Ramos (cell line): ENCODE measurements around the gene MIPOL1.

Source experiments
- in situ Hi-C: fragments of 300-500 bp; cut with MboI; formaldehyde crosslinking; loops from one replicate; pipeline ENCODE4 v1.14.3; 2022; ENCODE audit warnings: low sequenced_read_pairs; ENCODE audit not compliant: unreplicated experiment

MIPOL1 gene

GRCh38 chr14:37225668-37226067 is 27.9 kb downstream of the MIPOL1 start:
- in situ Hi-C loops, result loop anchor here (25.0 kb wide), 1 partner anchor 637 kb away; no protein-coding TSS in a partner anchor

DNA sequence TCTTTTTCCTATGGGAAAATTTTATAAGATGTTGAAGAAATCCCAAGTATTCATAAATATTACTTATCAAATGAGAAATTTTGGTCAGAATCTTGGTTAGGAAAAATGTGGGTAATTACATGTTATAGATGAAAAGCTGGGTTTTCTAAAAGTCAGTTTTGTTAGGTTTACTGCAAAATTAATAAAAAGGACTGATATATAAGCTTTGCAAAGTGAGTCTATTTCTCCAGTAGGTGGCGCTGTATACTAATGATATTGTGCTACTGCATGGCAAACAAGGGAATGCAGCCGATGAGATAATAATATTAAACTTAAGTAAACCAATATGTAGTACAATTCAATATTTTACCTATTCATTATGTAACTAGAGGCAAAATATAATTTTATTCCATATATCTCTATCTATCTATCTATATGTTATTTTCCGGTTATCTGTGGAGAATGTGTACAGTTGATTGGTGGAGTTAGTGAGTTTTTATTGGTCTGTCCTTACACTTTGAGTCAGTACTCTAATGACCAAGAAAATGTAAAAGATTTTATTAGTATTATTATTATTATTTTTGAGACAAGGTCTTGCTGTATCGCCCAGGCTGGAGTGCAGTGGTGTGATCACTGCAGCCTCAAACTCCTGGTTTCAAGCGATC is 32.9 kb downstream of the MIPOL1 start:
- in situ Hi-C loops, result loop anchor here (10.0 to 25.0 kb wide), 2 partner anchors 354 to 632 kb away; no protein-coding TSS in a partner anchor

DNA sequence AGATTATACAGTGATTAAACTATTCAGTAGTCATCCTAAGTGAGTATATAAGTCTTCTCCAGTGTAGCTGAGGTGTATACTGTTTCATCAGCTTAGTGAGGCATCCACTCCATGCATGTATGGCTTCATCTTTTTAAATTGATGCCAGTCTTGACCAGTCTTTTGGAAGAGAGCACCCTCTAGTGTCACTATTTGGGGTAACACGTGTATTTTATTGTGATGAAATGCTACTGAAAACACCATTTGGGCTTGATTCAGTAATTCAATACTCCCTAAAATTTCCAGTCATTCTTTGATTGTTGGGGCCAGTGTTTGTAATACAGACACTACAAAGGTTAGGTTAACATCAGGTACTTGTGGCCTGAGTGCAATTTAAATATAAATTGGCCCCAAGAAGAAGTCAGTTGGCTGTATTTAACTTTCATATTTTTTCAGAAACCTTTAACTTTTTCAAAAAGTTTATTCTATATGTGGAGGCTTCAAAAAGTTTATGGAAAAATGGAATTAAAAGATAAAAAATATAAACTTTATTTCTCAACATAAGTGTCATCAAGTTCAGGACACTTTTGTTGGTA is 35.3 kb downstream of the MIPOL1 start:
- in situ Hi-C loops, result loop anchor here (10.0 to 25.0 kb wide), 2 partner anchors 352 to 629 kb away; no protein-coding TSS in a partner anchor

GRCh38 chr14:37234222-37234621 is 36.5 kb downstream of the MIPOL1 start:
- in situ Hi-C loops, result loop anchor here (10.0 to 25.0 kb wide), 2 partner anchors 351 to 628 kb away; no protein-coding TSS in a partner anchor

GRCh38 chr14:37236044-37236443 is 38.3 kb downstream of the MIPOL1 start:
- in situ Hi-C loops, result loop anchor here (10.0 to 25.0 kb wide), 2 partner anchors 349 to 626 kb away; no protein-coding TSS in a partner anchor

DNA sequence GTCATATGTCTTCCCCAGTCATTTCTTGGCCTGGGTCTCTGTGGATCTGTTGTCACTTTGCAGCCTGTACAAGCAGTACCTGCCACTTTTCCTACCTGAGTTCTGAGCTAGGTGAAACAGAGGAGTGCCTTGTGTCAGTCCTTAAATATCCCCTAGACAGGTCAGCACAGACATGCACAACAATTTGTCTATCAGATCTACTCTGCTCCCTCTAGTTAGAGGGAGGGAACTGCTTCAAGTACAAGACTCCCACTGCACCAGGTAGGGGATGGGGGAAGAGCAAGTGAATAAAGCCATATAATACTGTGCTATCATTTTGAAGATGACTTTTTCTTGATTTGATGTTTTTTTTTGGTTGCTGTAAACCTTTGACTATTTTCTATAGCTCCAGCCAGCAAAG is 39.4 kb downstream of the MIPOL1 start:
- in situ Hi-C loops, result loop anchor here (10.0 to 25.0 kb wide), 2 partner anchors 348 to 625 kb away; no protein-coding TSS in a partner anchor

GRCh38 chr14:37237735-37238200 is 40.0 kb downstream of the MIPOL1 start:
- in situ Hi-C loops, result loop anchor here (10.0 to 25.0 kb wide), 2 partner anchors 347 to 625 kb away; no protein-coding TSS in a partner anchor

GRCh38 chr14:37241198-37241597 is 43.5 kb downstream of the MIPOL1 start:
- in situ Hi-C loops, result loop anchor here (25.0 kb wide), 1 partner anchor 621 kb away; no protein-coding TSS in a partner anchor

GRCh38 chr14:37246427-37246829 is 48.7 kb downstream of the MIPOL1 start:
- in situ Hi-C loops, result loop anchor here (25.0 kb wide), 1 partner anchor 616 kb away; no protein-coding TSS in a partner anchor

- in situ Hi-C loops, result loop anchor here (25.0 kb wide), 1 partner anchor 614 kb away; no protein-coding TSS in a partner anchor
Observed at GRCh38 chr14:37247791-37248461, 50.2 kb downstream of the MIPOL1 start.

GRCh38 chr14:37251775-37252174 is 54.0 kb downstream of the MIPOL1 start:
- in situ Hi-C loops, result no loop called here

GRCh38 chr14:37252434-37252833 is 54.7 kb downstream of the MIPOL1 start:
- in situ Hi-C loops, result no loop called here

- in situ Hi-C loops, result no loop called here
Observed at GRCh38 chr14:37253905-37254304, 56.2 kb downstream of the MIPOL1 start.

- in situ Hi-C loops, result no loop called here
Observed at GRCh38 chr14:37254411-37254947, 56.7 kb downstream of the MIPOL1 start.

DNA sequence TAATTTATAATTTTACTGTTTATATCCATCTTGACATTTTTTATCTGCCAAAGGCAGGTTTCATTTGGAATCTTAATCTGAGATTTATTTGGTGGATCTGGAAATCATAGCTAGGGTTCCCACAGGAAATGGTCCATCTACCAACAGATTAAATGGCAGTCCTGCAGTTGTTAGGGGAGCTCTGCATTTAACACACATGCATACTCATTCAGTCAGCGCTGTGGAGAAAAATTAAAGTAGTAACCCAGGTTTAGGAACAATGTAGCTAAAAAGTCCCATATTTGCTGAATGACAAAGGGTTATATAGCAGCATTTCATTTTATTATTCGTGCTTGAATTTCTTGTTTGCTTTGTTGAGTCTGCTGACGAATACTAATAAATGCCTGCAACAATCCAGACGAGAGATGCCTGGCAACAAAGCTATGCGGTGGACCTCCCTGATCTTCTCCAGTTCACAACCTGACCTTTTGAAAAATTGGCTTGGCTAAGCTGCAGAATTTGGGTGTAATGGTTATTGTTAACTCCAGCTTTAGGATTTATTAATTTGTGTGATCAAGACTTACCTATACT is 59.8 kb downstream of the MIPOL1 start:
- in situ Hi-C loops, result no loop called here

DNA sequence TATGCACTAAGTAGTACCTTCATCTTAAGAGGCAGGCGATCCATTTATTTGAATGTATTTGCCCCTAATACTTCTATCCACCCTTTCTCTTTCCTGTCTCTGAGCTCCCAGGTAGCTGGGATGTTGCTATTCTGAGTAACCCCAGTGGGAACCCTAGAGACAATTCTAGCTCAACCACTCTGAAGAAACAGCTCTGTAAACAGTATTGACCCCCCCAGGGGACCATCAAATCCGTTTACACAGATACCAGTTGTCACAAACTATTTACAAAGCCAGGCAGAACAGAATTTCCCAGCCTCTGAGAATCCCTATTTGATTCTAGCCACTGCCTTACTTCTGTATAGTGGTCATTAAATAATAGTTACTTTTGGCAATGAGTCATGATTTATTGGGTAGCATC is 64.9 kb downstream of the MIPOL1 start:
- in situ Hi-C loops, result no loop called here

GRCh38 chr14:37263656-37264236 is 66.0 kb downstream of the MIPOL1 start:
- in situ Hi-C loops, result no loop called here

DNA sequence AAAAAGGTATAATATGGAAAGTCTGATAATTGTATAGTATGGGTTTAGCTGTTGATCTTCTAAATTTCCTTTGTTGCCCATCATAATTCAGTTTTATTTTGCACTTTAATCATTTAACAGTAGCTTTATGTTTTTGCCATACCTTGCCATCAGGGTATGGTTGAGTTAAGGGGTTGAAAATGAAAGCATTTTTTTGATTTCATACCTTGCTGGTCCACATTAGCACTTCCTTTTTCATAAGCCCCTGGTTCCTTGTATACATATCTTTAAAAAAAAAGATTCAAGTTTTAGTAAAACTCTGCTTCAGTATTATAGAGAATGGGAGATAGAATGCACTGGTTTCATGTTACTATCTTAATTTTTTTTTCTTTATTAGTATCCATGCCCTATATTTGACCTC is 71.1 kb downstream of the MIPOL1 start:
- in situ Hi-C loops, result no loop called here

DNA sequence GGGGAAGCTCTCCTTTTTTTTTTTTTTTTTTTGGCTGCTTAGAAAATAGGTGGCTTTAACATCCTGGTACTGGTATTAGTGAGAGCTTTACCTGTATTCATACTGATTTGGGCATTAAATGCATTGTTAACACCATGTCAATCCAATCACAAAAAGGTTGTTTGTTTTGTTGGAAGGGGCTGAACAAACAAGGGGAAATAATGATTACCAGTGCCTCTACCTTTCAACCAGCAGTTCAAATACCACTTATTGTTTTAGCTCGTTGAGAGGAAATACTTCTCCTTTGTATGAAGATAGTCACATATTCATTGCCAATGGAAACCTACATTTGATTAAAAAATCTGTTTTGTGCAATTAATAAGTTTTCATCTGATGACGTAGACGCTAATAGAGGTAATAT is 72.9 kb downstream of the MIPOL1 start:
- in situ Hi-C loops, result no loop called here

GRCh38 chr14:37272569-37272968 is 74.8 kb downstream of the MIPOL1 start:
- in situ Hi-C loops, result no loop called here
